GM12878 (cell line): ENCODE measurements around the gene TRPC3.

Experiments
- CEBPB ChIP-seq, 2 experiments: fragments of 150-350 bp in 1 of 2; IDR thresholded peaks; 2 replicates each; pipeline ENCODE4 v1.6.1; 2012 to 2014; ENCODE audit warnings: low read depth in 2 of 2, low read length in 2 of 2, borderline replicate concordance in 1 of 2, inconsistent platforms in 1 of 2
- CTCF ChIP-seq, 3 experiments: IDR thresholded peaks in 2 of 3; conservative IDR thresholded peaks in 1 of 3; 2 replicates each; pipeline ENCODE4 v1.5.1; 2011; ENCODE audit warnings: low read depth in 3 of 3, low read length in 3 of 3, mild to moderate bottlenecking in 3 of 3, control low read depth in 2 of 3, moderate library complexity in 2 of 3, inconsistent platforms in 1 of 3, mixed read lengths in 1 of 3; ENCODE audit not compliant: control insufficient read depth in 2 of 3, insufficient read depth in 1 of 3; ENCODE audit errors: extremely low read depth in 1 of 3
- YY1 ChIP-seq: IDR thresholded peaks from 2 replicates; pipeline ENCODE4 v1.6.1; 2011; ENCODE audit warnings: low read depth, mild to moderate bottlenecking, low read length

- TF ChIP-seq CEBPB (IDR thresholded peaks at IDR 0.05; ENCODE audit: borderline replicate concordance in 1 of 2, low read depth in 2 of 2, low read length in 2 of 2), result no peak
- TF ChIP-seq CTCF (IDR thresholded peaks at IDR 0.05 in 2 of 3, conservative IDR thresholded peaks at IDR 0.05 in 1 of 3; ENCODE audit: control insufficient read depth in 2 of 3, extremely low read depth in 1 of 3, insufficient read depth in 1 of 3, low read depth in 3 of 3, low read length in 3 of 3), result no peak
- TF ChIP-seq YY1, result no peak
These were observed at the start of gene TRPC3 for GRCh38 chr4:121951521-121952110.
